Endothelial cell of umbilical vein (primary cell): ENCODE data around the gene HDAC4. TPM values are rescaled to one million over a fixed set of nuclear protein-coding genes. Genes with fewer than 3 reads are reported as not detected.

Source experiments
- BruUV-seq: library from RNA; stranded (reverse); fragments of 400-500 nt; replicated peaks from 2 replicates; lab custom pipeline; 2021; lab: Mats Ljungman, UMichigan
- CTCF ChIA-PET: fragments of 300-600, 350-600 bp; sonication (Branson Sonifier 250); formaldehyde crosslinking; loops from one replicate; lab custom pipeline; 2021; ENCODE audit warnings: antibody characterized with exemption, inconsistent platforms; lab: Charles Lee
- POLR2A ChIA-PET: fragments of 300-600, 350-600 bp; sonication (Branson Sonifier 250); formaldehyde crosslinking; loops from one replicate; lab custom pipeline; 2021; ENCODE audit warnings: antibody characterized with exemption, inconsistent platforms; lab: Charles Lee
- DNase-seq: peaks from one replicate; pipeline ENCODE4 v3.0.0-alpha.2; 2011; ENCODE audit warnings: low read depth, low spot score
- FAIRE-seq: peaks from 2 replicates; lab custom pipeline; 2011; peaks lifted over from hg19 to GRCh38; lab: Jason Lieb, UNC
- H2AFZ ChIP-seq: 2 replicates; pipeline ENCODE4 v1.6.0; 2012; ENCODE audit warnings: low read depth, low read length, control low read depth, inconsistent platforms
- H3K27ac ChIP-seq: 2 replicates; pipeline ENCODE4 v1.5.1; 2011; ENCODE audit warnings: low read depth, mild to moderate bottlenecking, control low read depth, low read length, moderate library complexity; ENCODE audit not compliant: insufficient read depth
- H3K27me3 ChIP-seq, 2 experiments: 2 replicates each; pipeline versions ENCODE4 v1.6.0 to v1.6.1; 2011; ENCODE audit warnings: low read length in 2 of 2, mixed read lengths in 1 of 2; ENCODE audit not compliant: control insufficient read depth in 2 of 2, insufficient read depth in 2 of 2
- H3K36me3 ChIP-seq, 2 experiments: 2 replicates in 1 of 2; 3 replicates in 1 of 2; pipeline ENCODE4 v1.5.1; 2011; ENCODE audit warnings: low read length in 2 of 2, mild to moderate bottlenecking in 1 of 2, moderate library complexity in 1 of 2; ENCODE audit not compliant: control insufficient read depth in 2 of 2, insufficient read depth in 2 of 2; ENCODE audit errors: extremely low read depth in 1 of 2
- H3K4me1 ChIP-seq: 3 replicates; pipeline ENCODE4 v1.5.1; 2011; ENCODE audit warnings: mild to moderate bottlenecking, low read length; ENCODE audit not compliant: control insufficient read depth, insufficient read depth; ENCODE audit errors: extremely low read depth
- H3K4me2 ChIP-seq: 2 replicates; pipeline ENCODE4 v1.6.1; 2011; ENCODE audit warnings: low read length, control low read depth, mixed read lengths; ENCODE audit not compliant: insufficient read depth
- H3K4me3 ChIP-seq, 3 experiments: fragments of 200-600 bp in 1 of 3; sonication (generic), shearing (Covaris generic) in 1 of 3; replicated peaks in 1 of 3; 2 replicates each; pipeline ENCODE4 v1.5.1; 2011 to 2016; ENCODE audit warnings: control low read depth in 3 of 3, low read length in 3 of 3, mild to moderate bottlenecking in 2 of 3, inconsistent platforms in 1 of 3, low read depth in 1 of 3, moderate library complexity in 1 of 3; ENCODE audit not compliant: insufficient read depth in 1 of 3
- H3K79me2 ChIP-seq: 2 replicates; pipeline ENCODE4 v1.6.0; 2012; ENCODE audit warnings: low read length, inconsistent platforms; ENCODE audit not compliant: control insufficient read depth, insufficient read depth
- H3K9ac ChIP-seq: replicated peaks from 2 replicates; pipeline ENCODE3; 2011; ENCODE audit warnings: low read length, control low read depth; ENCODE audit not compliant: insufficient read depth; ENCODE audit errors: extremely low read depth
- H3K9me1 ChIP-seq: replicated peaks from 3 replicates; pipeline ENCODE4 v1.6.0; 2011; ENCODE audit warnings: mild to moderate bottlenecking, low read length; ENCODE audit not compliant: control insufficient read depth, insufficient read depth; ENCODE audit errors: extremely low read depth
- H3K9me3 ChIP-seq: replicated peaks from 2 replicates; pipeline ENCODE4 v1.5.1; 2012; ENCODE audit warnings: low read length, inconsistent platforms; ENCODE audit not compliant: control insufficient read depth, insufficient read depth
- H4K20me1 ChIP-seq: replicated peaks from 2 replicates; pipeline ENCODE3; 2011; ENCODE audit warnings: mild to moderate bottlenecking, low read length; ENCODE audit not compliant: control insufficient read depth, insufficient read depth; ENCODE audit errors: extremely low read depth
- CTCF ChIP-seq, 2 donors: IDR thresholded peaks; 1 replicate in 1 of 2; 2 replicates in 1 of 2; pipeline ENCODE4 v1.5.1; 2011; ENCODE audit warnings: low read length in 2 of 2, mild to moderate bottlenecking in 2 of 2, moderate library complexity in 2 of 2, control low read depth in 1 of 2, inconsistent platforms in 1 of 2, low read depth in 1 of 2; ENCODE audit not compliant: insufficient read depth in 1 of 2; ENCODE audit errors: extremely low read depth in 1 of 2
- EZH2 ChIP-seq: IDR thresholded peaks from 2 replicates; pipeline ENCODE4 v1.6.1; 2012; ENCODE audit warnings: borderline replicate concordance, low read depth, mild to moderate bottlenecking, moderate library complexity, low read length, inconsistent platforms; ENCODE audit not compliant: severe bottlenecking
- FOS ChIP-seq: IDR thresholded peaks from 2 replicates; pipeline ENCODE4 v1.6.1; 2011; ENCODE audit warnings: mild to moderate bottlenecking, low read length, moderate library complexity, borderline replicate concordance; ENCODE audit not compliant: insufficient read depth
- GATA2 ChIP-seq: IDR thresholded peaks from 2 replicates; pipeline ENCODE4 v1.7.0; 2011; ENCODE audit warnings: low read depth, mild to moderate bottlenecking, moderate library complexity, mixed read lengths, low read length; ENCODE audit not compliant: insufficient read length, insufficient read depth
- JUN ChIP-seq: IDR thresholded peaks from 2 replicates; pipeline ENCODE4 v1.6.1; 2011; ENCODE audit warnings: borderline replicate concordance, low read depth; ENCODE audit not compliant: insufficient read length, insufficient read depth
- MYC ChIP-seq: IDR thresholded peaks from one replicate; pipeline ENCODE4 v1.6.1; 2011; ENCODE audit warnings: mild to moderate bottlenecking, low read depth, low read length
- POLR2AphosphoS5 ChIP-seq: IDR thresholded peaks from 2 replicates; pipeline ENCODE4 v1.6.1; 2012; ENCODE audit warnings: low read depth, mild to moderate bottlenecking, control low read depth, low read length, moderate library complexity; ENCODE audit not compliant: insufficient read depth
- dilution Hi-C: fragments of 300-500 bp; cut with MboI; formaldehyde crosslinking; loops from one replicate; pipeline ENCODE4 v1.15.0; 2019; ENCODE audit warnings: low sequenced_read_pairs; ENCODE audit not compliant: extremely low pct_ligation_motif_present
- intact Hi-C: fragments of 100-400 bp; cut with micrococcal nuclease; formaldehyde crosslinking; loops from one replicate; pipeline ENCODE4 v1.10.0; 2022
- polyA plus RNA-seq, 4 experiments: library from polyadenylated mRNA; depleted of rRNA in 3 of 4; stranded (reverse) in 3 of 4; unstranded in 1 of 4; fragments of >200 nt; gene quantifications; 2 replicates each; pipeline versions ENCODE4 v1.2.1 to v1.2.3, GENCODE V29; 2011 to 2012; ENCODE audit warnings: missing spikeins in 1 of 4
- total RNA-seq: library from RNA; stranded (reverse); gene quantifications from 2 replicates; pipeline ENCODE4 v1.2.3, GENCODE V29; 2021
- TF ChIP-seq, protein P1 (sequence below): IDR thresholded peaks from 2 replicates; pipeline ENCODE4 v1.6.1; 2011; ENCODE audit not compliant: insufficient read depth, insufficient read length

HDAC4 gene
- total and polyA plus RNA-seq, 2 donors (not counting 3 experiments of a cell fraction or from before 2014, with no cell fraction given): 13.4 to 33.0 TPM

DNA sequence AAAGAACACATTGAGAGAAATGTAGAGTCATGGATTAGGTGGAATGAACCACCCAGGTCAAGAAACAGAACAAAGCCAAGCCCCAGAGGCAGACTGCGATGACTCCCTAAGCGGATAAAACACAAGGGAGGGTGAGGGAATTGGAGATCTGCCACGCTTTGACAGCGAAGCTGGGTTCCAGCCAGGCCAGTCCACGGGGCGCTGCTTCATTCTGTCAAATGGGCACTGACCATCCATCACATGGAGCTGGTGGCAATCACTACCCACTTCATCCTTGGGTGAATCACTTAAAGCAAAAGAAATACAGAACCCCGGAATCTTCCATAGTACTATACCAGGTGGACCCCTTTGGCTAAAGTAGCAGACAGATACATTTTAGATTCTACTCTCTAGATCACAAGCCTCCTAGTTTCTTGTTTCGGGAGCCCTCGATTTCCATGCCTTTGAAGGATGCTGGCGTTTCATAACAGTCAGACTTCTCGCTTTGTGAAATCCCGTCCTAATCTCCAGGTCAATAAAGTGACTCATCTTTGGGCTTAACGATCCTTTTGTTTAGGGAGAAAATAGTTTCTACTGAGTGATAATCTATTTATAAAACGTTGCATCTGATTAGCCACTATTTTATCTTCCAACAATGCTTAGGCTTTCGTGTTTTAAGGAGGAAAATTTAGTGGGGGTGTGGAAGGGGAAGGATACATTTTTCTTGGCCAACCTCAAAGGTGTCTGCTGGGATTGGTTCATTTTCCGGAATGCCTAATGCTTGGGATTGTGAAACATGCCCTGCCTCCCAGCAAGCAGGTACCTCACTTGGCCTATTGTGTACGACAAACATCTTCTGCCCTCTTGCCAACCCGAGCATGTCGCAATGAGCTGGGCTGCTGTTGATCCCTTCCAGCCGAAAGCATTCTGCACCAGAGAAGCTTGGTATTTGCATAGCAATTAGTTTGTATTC is 44.1 kb upstream of the HDAC4 start:
- TF ChIP-seq FOS (no peak), MYC (no peak)
- no peaks in the 10 kb centered on the region for H3K79me2 ChIP-seq
- no peaks in the 10 kb centered on the region for H4K20me1 ChIP-seq
- H3K9me3 ChIP-seq: no peaks in the 10 kb centered on the region
- no peaks in the 10 kb centered on the region for H3K36me3 ChIP-seq
- H3K4me2 ChIP-seq: no peak overlapping the region
- dilution Hi-C loops (no loop called here), intact Hi-C loops (no loop called here)
- no peak for FAIRE-seq
- H3K27ac ChIP-seq: no peak overlapping the region
- no peaks in the 10 kb centered on the region for H3K9me1 ChIP-seq
- no peak for DNase-seq
- no peak overlapping the region for H3K4me3 ChIP-seq
- POLR2A ChIA-PET: no interaction called here
- CTCF ChIA-PET: no interaction called here
- no peak overlapping the region for H3K9ac ChIP-seq
- no peak overlapping the region for H2AFZ ChIP-seq
- peaks cover 0 to 4% of the 10 kb centered on the region in 2 experiments for H3K27me3 ChIP-seq
- no TSS peak for BruUV-seq
- no peaks in the 10 kb centered on the region for H3K4me1 ChIP-seq

GRCh38 chr2:239443666-239444567 is 43.1 kb upstream of the HDAC4 start:
- dilution Hi-C loops: no loop called here
- no peaks in the 10 kb centered on the region for H4K20me1 ChIP-seq
- TF ChIP-seq JUN (no peak), MYC (no peak), FOS (no peak), CTCF (IDR thresholded peaks at IDR 0.05; ENCODE audit: extremely low read depth in 1 of 2, insufficient read depth in 1 of 2, low read depth in 1 of 2, low read length in 2 of 2) (no peak), EZH2 (no peak), GATA2 (no peak), POLR2AphosphoS5 (no peak)
- TF ChIP-seq, protein P1, sequence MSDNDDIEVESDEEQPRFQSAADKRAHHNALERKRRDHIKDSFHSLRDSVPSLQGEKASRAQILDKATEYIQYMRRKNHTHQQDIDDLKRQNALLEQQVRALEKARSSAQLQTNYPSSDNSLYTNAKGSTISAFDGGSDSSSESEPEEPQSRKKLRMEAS: no peak
- H3K4me1 ChIP-seq: no peaks in the 10 kb centered on the region
- no TSS peak for BruUV-seq
- H3K36me3 ChIP-seq: no peaks in the 10 kb centered on the region
- DNase-seq: no peak
- no peaks in the 10 kb centered on the region for H3K9me1 ChIP-seq
- no peaks in the 10 kb centered on the region for H3K9me3 ChIP-seq
- no peak overlapping the region for H3K9ac ChIP-seq
- ChIA-PET POLR2A (no interaction called here), CTCF (no interaction called here)
- no peak overlapping the region for H3K27ac ChIP-seq
- intact Hi-C loops: no loop called here
- no peak overlapping the region for H2AFZ ChIP-seq
- FAIRE-seq: no peak
- H3K79me2 ChIP-seq: no peaks in the 10 kb centered on the region
- H3K27me3 ChIP-seq: peaks cover 0 to 4% of the 10 kb centered on the region in 2 experiments
- no peak overlapping the region for H3K4me2 ChIP-seq
- no peak overlapping the region for H3K4me3 ChIP-seq
